DMS 273 treated with DMSO at 0.1 percent for 48 hours (cell line): Measurements from ENCODE around the gene FMNL2.

Experiments
- DNase-seq: peaks from one replicate; lab custom pipeline; 2025; lab: John Stamatoyannopoulos, UW

The FMNL2 gene

GRCh38 chr2:152557273-152557888, 222.4 kb downstream of the FMNL2 start:
- DNase-seq = peak; percentile 34

GRCh38 chr2:152558158-152558984, 223.4 kb downstream of the FMNL2 start:
- peak; percentile 94 for DNase-seq

- no peak for DNase-seq
Measured at GRCh38 chr2:152559008-152559407, 224.0 kb downstream of the FMNL2 start.

DNA sequence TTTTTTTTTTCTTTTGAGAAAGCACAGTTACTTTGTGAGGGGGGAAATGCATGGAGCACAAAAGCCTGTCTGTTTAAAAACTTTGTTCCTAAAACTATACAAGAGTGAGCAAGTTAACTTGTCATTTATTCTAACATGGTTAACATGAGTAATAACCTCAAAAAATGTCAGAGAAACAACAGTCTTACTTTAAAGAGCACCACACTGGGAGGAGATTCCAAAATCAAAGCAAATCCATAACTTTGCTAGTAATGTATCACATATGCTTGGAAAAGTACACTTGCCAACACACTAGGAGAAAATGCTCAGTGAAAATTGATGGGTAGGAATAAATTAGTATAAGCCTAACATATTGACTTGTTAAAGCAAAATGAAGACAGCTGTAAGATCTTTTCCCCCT, 225.2 kb downstream of the FMNL2 start:
- no peak for DNase-seq

- DNase-seq = no peak
Measured at GRCh38 chr2:152560873-152561595, 226.1 kb downstream of the FMNL2 start.

GRCh38 chr2:152562198-152562884, 227.4 kb downstream of the FMNL2 start:
- DNase-seq = no peak

- no peak for DNase-seq
Measured at GRCh38 chr2:152563764-152564163, 228.8 kb downstream of the FMNL2 start.

DNA sequence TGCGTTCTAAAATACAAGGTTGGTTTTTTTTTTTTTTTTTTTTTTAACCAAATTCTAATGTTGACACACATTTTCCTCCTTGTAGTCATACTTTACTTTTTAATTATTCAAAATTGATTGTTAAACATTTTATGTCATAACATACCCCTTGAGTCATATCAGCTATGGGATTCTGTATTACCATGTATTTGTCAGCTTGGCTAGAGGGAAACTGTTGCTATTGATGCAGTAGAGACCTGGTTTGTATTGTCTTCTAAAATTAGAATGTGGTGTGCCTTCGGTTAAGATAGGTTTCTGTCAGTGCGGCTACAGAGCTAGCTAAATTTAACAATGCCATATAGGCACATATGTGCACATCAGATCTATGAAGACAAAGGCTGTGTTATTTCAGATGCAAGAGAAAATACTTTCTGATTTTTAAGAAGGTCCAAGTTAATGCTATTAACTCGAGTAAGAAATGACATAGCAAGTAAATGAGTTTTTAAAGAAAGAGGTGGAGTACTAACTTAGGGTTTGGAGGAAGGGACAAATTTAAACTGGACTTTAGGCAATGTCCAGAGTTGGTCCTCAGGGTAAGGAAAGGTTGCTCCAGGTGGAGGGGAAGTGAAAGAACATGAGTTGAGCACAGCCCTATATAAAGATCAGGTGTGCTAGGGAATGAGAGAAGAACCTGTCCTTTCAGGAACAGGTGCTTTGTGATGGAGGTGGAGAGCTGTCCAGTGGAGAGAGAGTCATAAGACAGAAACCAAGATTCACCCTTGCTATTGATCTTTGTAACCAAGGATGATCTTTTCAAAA, 230.0 kb downstream of the FMNL2 start:
- no peak for DNase-seq

DNA sequence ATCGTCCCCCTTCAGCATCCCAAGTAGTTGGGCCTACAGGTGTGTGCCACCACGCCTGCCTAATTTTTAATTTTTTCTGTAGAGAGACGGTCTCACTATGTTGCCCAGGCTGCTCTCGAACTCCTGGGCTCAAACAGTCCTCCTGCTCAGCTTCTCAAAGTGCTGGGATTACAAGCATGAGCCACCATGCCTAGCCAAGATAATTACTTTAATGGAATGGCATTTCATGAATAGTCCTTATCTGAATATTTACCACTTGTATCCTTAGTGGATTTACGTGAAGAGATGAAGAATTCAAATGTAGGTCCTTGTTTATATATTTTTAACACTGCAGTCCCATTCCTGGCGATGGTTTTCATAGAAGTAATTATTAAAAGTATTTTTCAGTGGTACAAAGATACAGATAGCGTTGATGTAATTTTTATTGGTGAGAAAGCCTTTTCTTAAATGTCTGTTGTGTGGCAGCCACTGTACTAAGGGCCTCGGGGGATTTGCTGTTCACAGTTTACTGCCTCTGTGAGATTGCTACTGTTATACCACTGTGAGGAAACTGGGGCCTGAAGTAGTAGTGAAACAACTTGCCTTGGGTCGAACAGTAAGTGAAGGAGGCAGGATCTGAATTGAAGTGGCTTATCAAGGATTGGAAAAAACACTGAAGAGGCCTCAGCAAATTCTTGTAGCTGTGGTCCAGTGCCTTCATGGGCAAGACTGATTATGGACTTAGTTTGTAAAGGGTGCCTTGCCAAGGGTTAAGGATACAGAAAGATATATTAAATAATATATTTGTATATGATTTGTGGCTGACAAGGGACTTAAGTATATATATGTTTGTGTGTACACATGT, 231.1 kb downstream of the FMNL2 start:
- DNase-seq = no peak

DNA sequence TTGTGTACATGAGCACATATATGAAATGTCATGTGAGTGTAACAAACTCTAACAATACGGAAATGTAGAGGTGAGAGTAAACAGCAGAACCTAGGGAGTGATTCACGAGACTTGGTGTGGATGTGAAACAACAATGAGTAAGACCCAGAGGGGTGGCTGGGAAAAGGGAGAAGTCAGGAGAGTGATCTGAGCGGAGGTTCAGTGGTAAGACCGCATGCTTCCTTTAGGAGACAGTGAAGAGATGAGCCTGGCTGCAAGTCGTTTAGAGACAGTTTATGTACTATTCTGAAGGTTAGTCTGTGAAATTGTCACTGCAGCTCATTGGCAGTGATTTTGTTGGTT, 231.7 kb downstream of the FMNL2 start:
- DNase-seq = no peak

DNA sequence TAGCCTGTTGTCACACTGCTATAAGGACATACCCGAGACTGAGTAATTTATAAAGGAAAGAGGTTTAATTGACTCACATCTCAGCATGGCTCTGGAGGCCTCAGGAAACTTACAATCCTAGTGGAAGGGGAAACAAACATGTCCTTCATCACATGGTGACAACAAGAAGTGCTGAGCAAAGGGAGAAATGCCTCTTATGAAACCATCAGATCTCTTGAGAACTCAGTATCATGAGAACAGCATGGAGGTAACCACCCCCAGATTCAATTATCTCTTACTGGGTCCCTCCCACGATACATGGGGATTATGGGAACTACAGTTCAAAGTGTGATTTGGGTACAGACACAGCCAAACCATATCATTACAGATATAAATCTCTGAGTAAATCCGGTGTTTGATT, 233.6 kb downstream of the FMNL2 start:
- no peak for DNase-seq

GRCh38 chr2:152569186-152569585, 234.2 kb downstream of the FMNL2 start:
- DNase-seq = no peak

DNA sequence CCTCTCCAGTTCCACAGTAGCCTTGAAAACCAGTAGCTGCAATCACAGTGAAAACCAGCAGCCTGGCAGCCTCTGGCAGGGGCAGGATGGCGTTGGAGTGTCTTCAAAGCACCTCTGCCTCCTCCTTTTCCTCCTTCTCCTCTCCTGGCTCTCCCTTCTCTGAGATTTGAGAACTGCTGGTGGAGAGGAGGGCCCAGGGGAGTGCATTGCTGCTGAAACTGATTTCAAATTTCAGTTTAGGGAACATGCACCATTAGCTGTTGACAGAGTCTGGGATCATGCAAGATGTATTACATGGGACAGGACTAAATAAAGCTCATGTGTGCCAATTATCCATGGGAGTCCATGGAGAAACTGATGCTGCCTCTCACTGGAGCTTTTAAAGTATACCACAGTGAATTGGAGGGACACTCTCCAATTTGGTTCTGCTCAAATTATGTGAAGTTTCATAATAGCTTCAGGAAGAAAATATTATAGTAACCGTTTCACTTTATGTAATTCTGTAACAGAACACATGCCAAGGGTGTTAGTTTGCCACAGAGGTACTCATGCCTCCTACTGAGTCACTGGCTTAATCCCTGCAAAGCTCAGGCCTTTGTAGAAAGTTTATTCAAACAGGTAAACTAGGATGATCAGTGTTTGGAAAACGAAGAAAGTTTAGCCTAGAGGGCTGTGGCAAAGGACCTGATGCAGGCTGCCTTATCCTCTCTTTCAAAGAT, 236.2 kb downstream of the FMNL2 start:
- no peak for DNase-seq

DNA sequence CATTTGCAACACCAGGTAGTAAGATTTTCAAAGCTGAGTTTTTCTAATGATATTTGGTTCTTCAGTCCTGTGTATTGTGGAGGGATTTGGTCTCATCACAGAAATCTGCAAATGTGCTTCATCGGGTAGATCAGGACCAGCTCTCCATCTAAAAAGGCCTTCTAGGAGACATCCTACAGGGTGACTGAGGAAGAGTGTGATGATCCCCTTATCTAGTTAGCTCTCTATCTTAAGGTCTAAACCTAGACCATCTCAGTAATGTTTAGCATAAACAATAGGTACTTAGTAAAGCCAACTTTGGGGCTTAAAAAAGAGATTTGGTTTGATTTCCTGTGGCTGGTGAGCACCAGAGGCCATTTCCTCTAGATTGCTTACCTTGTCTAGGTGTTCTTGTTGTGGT, 237.1 kb downstream of the FMNL2 start:
- DNase-seq = no peak

DNA sequence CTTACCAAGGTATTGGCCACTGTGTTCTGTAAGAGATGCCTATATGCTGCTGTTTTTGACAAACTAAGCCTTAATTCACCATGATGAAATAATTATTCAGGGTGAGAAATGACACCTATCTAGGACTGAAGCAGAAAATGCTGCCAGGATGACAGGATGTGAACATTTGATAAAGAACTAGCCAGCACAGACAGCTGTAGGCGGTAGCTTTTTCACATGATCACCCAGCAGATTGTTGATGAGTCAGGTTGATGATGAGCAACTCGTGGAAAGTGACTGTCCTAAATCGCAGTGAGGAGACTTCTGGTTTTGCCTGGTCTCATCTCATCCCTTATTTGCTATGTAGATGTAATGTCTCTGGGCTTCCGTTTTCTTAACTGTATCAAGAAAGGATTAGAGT, 238.2 kb downstream of the FMNL2 start:
- no peak for DNase-seq

DNA sequence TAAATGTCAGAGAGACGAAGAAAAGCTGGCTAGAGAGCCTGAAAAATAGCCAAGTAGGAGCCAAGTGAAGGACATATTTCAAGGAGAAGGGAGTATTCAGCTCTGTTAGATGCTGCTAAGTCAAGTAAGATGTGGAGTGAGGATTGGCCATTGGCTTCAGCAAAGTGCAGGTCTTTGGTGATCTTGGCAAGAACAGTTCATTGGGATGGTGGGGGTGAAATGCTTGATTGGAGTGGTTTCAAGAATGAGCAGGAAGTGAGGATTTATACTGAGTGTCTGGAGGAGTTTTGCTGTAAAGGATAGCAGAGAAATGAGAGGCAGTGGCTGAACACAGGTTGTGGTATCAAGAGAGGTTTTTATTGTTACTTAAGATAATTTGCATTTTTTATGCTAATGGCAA, 242.6 kb downstream of the FMNL2 start:
- no peak for DNase-seq

DNA sequence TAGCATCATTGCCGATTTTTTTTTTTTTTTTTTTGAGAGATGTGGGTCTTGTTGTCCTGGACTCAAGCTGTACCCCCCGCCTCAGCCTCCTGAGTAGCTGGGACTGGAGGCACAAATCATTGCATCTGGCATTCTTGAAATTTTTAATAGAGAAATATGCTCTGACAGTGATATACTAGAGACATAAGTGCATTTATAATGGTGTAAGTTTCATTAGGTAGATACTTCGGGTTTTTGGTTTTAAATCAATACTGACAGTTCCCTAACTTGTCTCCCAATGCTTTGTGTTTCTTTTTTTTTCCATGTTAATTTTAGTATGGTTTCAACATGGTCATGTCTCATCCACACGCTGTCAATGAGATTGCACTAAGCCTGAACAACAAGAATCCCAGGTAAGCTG, 243.6 kb downstream of the FMNL2 start:
- DNase-seq = no peak

GRCh38 chr2:152580714-152581113, 245.7 kb downstream of the FMNL2 start:
- DNase-seq = no peak

DNA sequence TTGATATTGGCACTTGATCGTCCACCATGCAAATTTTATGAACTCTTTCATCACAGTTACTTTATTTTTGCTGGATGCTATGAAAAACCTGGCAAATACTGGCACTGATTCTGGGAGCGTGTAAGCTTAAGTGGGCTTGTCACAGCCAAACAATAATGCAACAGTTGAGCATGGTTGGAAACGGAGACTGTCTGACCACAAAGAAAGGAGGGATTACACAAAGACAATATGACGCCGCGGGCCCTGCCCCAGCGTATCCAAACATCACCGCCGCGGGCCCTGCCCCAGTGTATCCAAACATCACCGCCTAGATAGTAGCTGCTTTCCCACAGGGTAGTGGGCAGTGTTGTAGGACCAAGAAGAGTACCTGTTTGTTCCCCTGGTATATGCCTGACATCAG, 246.4 kb downstream of the FMNL2 start:
- no peak for DNase-seq

- DNase-seq = no peak
Measured at GRCh38 chr2:152582081-152582480, 247.1 kb downstream of the FMNL2 start.
